Activated effector memory CD4-positive, alpha-beta T cell treated with Interleukin-2 at 50 U/mL for 16 hours (primary cell): ENCODE results near the gene KBTBD7.

ENCODE experiments used
- DNase-seq: peaks from one replicate; pipeline ENCODE4 v3.0.0-alpha.2; 2020

The KBTBD7 gene

GRCh38 chr13:41193919-41194824 lies at the start of gene KBTBD7:
KBTBD7 (minus strand) TSS chr13:41194569; CDS start chr13:41194257, 312 bp downstream.
- DNase-seq, result peak; percentile 86

GRCh38 chr13:41241626-41242025 lies 47.3 kb upstream of the KBTBD7 start:
- no peak for DNase-seq

GRCh38 chr13:41236369-41236768 lies 42.0 kb upstream of the KBTBD7 start:
- no peak for DNase-seq

GRCh38 chr13:41232578-41233480 lies 38.5 kb upstream of the KBTBD7 start:
- no peak for DNase-seq

GRCh38 chr13:41231786-41232185 lies 37.4 kb upstream of the KBTBD7 start:
- DNase-seq, result no peak

GRCh38 chr13:41231025-41231677 lies 36.8 kb upstream of the KBTBD7 start:
- no peak for DNase-seq

- DNase-seq, result no peak
These were observed 35.0 kb upstream of the KBTBD7 start for GRCh38 chr13:41229356-41229755.

- DNase-seq, result no peak
These were observed 30.0 kb upstream of the KBTBD7 start for GRCh38 chr13:41224113-41225110.

GRCh38 chr13:41222259-41222852 lies 28.0 kb upstream of the KBTBD7 start:
- peak; percentile 13 for DNase-seq

GRCh38 chr13:41220401-41220800 lies 26.0 kb upstream of the KBTBD7 start:
- no peak for DNase-seq

- no peak for DNase-seq
These were observed 21.8 kb upstream of the KBTBD7 start for GRCh38 chr13:41216160-41216559.

GRCh38 chr13:41213919-41214318 lies 19.6 kb upstream of the KBTBD7 start:
- DNase-seq, result no peak

GRCh38 chr13:41213316-41213715 lies 18.9 kb upstream of the KBTBD7 start:
- no peak for DNase-seq

- no peak for DNase-seq
These were observed 18.5 kb upstream of the KBTBD7 start for GRCh38 chr13:41212881-41213280.

GRCh38 chr13:41211062-41211461 lies 16.7 kb upstream of the KBTBD7 start:
- no peak for DNase-seq

- no peak for DNase-seq
These were observed 12.1 kb upstream of the KBTBD7 start for GRCh38 chr13:41206467-41206866.

- DNase-seq, result no peak
These were observed 9.4 kb upstream of the KBTBD7 start for GRCh38 chr13:41203810-41204209.

GRCh38 chr13:41200126-41200525 lies 5.8 kb upstream of the KBTBD7 start:
- DNase-seq, result no peak

GRCh38 chr13:41199526-41199925 lies 5.2 kb upstream of the KBTBD7 start:
- no peak for DNase-seq

GRCh38 chr13:41199079-41199478 lies 4.7 kb upstream of the KBTBD7 start:
- no peak for DNase-seq

GRCh38 chr13:41196620-41197019 lies 2.3 kb upstream of the KBTBD7 start:
- DNase-seq, result no peak
